Measurements from ENCODE around the gene LYRM2. TPM values are rescaled to one million over a fixed set of nuclear protein-coding genes. Genes with fewer than 3 reads are reported as not detected.
A peak's percentile ranks its signal among the peaks of the same experiment; 100 is the strongest.

The LYRM2 gene
- total and polyA plus RNA-seq, 4 donors = 16.8 to 33.7 (median 22.0) TPM

DNA sequence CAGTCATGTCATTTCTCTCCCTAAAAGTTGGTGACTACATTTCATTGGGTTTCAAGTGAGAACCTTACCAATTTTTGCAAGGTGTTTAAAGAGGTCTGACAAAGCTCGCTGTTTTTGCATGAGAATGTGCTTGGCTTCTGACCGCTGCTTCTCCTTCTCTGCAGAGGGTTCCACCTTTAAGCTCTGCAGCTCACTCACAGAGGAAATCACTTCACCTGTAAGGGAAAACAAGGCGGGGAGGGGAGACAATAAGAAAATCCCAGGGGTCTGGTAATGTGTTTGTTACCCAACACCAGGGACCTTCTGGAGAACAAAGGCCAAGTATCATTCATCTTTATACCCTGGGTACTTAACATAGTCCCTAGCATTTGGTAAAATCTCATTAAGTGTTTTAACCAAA, 40.0 kb upstream of the LYRM2 start:
- no peak overlapping the region for H3K4me3 ChIP-seq (ENCODE audit: low read length in 2 of 2)
- DNase-seq = no peak
- WGBS, 2 donors = 94 to 97% methylated on average over 3 of the region's 3 CpGs
- no peaks in the 10 kb centered on the region for H3K27me3 ChIP-seq (ENCODE audit: control insufficient read depth in 1 of 2, insufficient read depth in 2 of 2, low read length in 1 of 2)
- no peak overlapping the region for H3K27ac ChIP-seq (ENCODE audit: low read depth in 1 of 2, low read length in 2 of 2)
- H3K9me3 ChIP-seq (ENCODE audit: control insufficient read depth, low read length) = no peaks in the 10 kb centered on the region
- H3K36me3 ChIP-seq (ENCODE audit: control insufficient read depth in 1 of 2, insufficient read depth in 2 of 2, low read length in 1 of 2) = peaks cover 0 to 9% of the 10 kb centered on the region in 2 donors
- intact Hi-C loops (cut with DNase I) = no loop called here
- peaks cover 0 to 2% of the 10 kb centered on the region in 2 donors for H3K4me1 ChIP-seq (ENCODE audit: control insufficient read depth in 1 of 2, insufficient read depth in 2 of 2, low read length in 2 of 2)
- no peak for ATAC-seq (ENCODE audit: low FRiP score)

DNA sequence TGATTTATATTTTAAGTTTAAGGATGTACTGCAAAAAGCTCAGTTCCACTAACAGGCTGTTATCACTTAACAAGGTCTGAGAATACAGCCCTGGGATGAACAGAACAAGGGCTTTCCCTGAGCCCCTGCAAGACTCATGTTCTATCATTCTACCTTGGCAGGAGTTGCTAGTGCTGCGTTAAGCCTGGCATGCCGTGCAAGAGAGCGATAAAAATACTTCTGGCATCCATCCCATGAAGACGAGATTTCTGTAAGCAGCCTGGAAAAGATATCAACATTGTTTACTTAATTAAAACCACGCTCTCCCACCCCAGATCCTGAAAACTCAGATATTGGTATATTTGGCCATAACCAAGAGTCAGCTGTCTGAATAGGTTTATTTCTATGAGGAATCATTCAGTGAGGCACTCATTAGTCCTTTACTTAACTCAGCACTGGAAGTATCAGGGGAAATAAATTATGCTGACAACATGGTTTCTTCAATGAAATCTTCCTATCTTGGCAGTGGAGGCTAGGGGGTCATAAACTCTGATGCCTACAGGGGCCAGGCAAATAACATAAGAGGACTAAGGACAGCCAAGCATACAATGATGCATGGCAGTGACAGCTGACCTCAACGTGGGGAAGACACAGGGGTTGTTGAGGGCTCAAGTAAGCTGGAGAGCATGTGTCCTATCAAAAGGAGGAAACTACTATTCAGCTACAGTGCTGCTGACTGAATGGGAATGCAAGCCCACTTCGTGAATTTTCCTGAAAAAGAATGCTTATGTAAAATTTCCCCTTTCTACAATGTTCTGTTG, 37.6 kb upstream of the LYRM2 start:
- 15 to 23% methylated on average over 7 of the region's 7 CpGs for WGBS, 2 donors
- no peak for ATAC-seq (ENCODE audit: low FRiP score)
- no peaks in the 10 kb centered on the region for H3K27me3 ChIP-seq (ENCODE audit: control insufficient read depth in 1 of 2, insufficient read depth in 2 of 2, low read length in 1 of 2)
- intact Hi-C loops (cut with DNase I) = no loop called here
- peaks cover 0 to 2% of the 10 kb centered on the region in 2 donors for H3K4me1 ChIP-seq (ENCODE audit: control insufficient read depth in 1 of 2, insufficient read depth in 2 of 2, low read length in 2 of 2)
- H3K27ac ChIP-seq (ENCODE audit: low read depth in 1 of 2, low read length in 2 of 2) = no peak overlapping the region
- peaks cover 0 to 10% of the 10 kb centered on the region in 2 donors for H3K36me3 ChIP-seq (ENCODE audit: control insufficient read depth in 1 of 2, insufficient read depth in 2 of 2, low read length in 1 of 2)
- H3K4me3 ChIP-seq (ENCODE audit: low read length in 2 of 2) = no peak overlapping the region
- H3K9me3 ChIP-seq (ENCODE audit: control insufficient read depth, low read length) = no peaks in the 10 kb centered on the region
- DNase-seq = no peak

DNA sequence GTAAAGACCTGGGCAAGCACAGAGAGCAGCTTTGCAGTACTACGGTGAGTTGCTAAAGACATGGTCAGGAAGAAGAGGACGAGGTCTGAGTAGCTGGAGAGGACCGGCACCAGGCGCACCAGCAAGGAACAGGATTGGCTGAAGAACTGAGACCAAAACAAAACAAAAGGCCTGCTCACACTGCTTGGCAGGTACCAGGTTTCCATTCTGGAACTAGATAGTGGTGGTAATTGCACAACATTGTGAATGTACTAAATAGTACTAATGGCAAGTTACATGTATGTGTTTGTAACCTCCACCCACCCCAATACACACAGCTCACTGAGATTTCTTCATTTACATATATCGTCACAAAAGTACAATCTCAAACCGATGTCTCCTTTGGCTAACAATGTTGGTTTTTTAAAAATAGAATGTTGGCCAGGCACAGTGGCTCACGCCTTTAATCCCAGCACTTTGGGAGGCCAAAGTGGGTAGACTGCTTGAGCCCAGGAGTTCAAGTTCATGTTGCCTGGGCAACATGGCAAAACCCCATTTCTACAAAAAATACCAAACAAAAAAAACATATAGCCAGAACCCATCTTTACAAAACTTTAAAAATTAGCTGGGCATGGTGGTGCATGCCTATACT, 32.5 kb upstream of the LYRM2 start:
- 18 to 25% methylated on average over 7 of the region's 7 CpGs for WGBS, 2 donors
- intact Hi-C loops (cut with DNase I) = no loop called here
- ATAC-seq (ENCODE audit: low FRiP score) = no peak

GRCh38 chr6:89669002-89669401, 30.5 kb upstream of the LYRM2 start:
- intact Hi-C loops (cut with DNase I) = no loop called here

More for the DNA sequence above, 32.5 kb upstream of the LYRM2 start:
- H3K4me3 ChIP-seq (ENCODE audit: low read length in 2 of 2) = no peak overlapping the region
- H3K4me1 ChIP-seq (ENCODE audit: control insufficient read depth in 1 of 2, insufficient read depth in 2 of 2, low read length in 2 of 2) = peaks cover 0 to 5% of the 10 kb centered on the region in 2 donors
- H3K36me3 ChIP-seq (ENCODE audit: control insufficient read depth in 1 of 2, insufficient read depth in 2 of 2, low read length in 1 of 2) = peaks cover 0 to 8% of the 10 kb centered on the region in 2 donors
- H3K27me3 ChIP-seq (ENCODE audit: control insufficient read depth in 1 of 2, insufficient read depth in 2 of 2, low read length in 1 of 2) = no peaks in the 10 kb centered on the region
- no peak for DNase-seq
- H3K9me3 ChIP-seq (ENCODE audit: control insufficient read depth, low read length) = no peaks in the 10 kb centered on the region
- peak overlapping the region; percentile 1 to 64 for H3K27ac ChIP-seq (ENCODE audit: low read depth in 1 of 2, low read length in 2 of 2)

DNA sequence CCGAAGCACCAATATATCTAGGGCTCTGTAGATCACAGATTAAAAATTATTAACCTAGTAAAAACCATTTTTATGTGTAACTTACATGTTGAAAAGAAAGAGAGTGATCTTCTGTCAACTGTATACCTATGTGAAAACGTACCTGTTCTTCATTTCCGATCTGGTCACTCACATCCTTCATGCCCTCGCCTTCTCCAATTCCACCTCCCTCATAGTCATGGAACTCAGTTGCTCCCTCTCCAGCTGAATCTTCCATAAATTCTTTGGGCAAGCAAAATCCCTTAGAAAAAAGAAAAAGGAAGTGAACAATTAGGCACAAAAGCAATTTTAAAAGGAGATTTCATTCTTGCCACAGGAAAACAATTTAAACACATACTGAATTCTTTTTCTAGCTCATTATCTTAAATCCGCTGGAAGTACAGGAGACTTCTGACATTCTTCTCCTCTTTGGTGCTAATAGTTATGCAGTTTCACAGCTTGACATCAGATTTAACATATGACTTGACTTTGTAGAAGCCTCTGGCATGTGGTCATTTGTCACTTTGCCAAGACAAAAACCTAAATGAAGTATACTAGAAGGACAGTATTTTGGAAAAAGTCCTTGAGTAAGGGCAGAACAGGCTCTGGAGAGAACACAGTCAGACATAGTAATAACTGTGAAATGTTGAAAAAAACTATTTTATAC, 29.5 kb upstream of the LYRM2 start:
- no peaks in the 10 kb centered on the region for H3K9me3 ChIP-seq (ENCODE audit: control insufficient read depth, low read length)
- no peak overlapping the region for H3K27ac ChIP-seq (ENCODE audit: low read depth in 1 of 2, low read length in 2 of 2)
- no peak overlapping the region for H3K4me3 ChIP-seq (ENCODE audit: low read length in 2 of 2)
- DNase-seq = no peak
- H3K36me3 ChIP-seq (ENCODE audit: control insufficient read depth in 1 of 2, insufficient read depth in 2 of 2, low read length in 1 of 2) = peaks cover 0 to 3% of the 10 kb centered on the region in 2 donors
- intact Hi-C loops (cut with DNase I) = no loop called here
- H3K4me1 ChIP-seq (ENCODE audit: control insufficient read depth in 1 of 2, insufficient read depth in 2 of 2, low read length in 2 of 2) = peaks cover 0 to 4% of the 10 kb centered on the region in 2 donors
- H3K27me3 ChIP-seq (ENCODE audit: control insufficient read depth in 1 of 2, insufficient read depth in 2 of 2, low read length in 1 of 2) = no peaks in the 10 kb centered on the region
- 48 to 57% methylated on average over 5 of the region's 5 CpGs for WGBS, 2 donors
- no peak for ATAC-seq (ENCODE audit: low FRiP score)

More at GRCh38 chr6:89669002-89669401, 30.5 kb upstream of the LYRM2 start:
- Histone ChIP-seq H3K4me1 (ENCODE audit: control insufficient read depth in 1 of 2, insufficient read depth in 2 of 2, low read length in 2 of 2) (peaks cover 0 to 4% of the 10 kb centered on the region in 2 donors), H3K27ac (ENCODE audit: low read depth in 1 of 2, low read length in 2 of 2) (peak overlapping the region in 1 of 2 donors; percentile 32), H3K36me3 (ENCODE audit: control insufficient read depth in 1 of 2, insufficient read depth in 2 of 2, low read length in 1 of 2) (peaks cover 0 to 4% of the 10 kb centered on the region in 2 donors), H3K9me3 (ENCODE audit: control insufficient read depth, low read length) (no peaks in the 10 kb centered on the region), H3K27me3 (ENCODE audit: control insufficient read depth in 1 of 2, insufficient read depth in 2 of 2, low read length in 1 of 2) (no peaks in the 10 kb centered on the region), H3K4me3 (ENCODE audit: low read length in 2 of 2) (no peak overlapping the region)
- DNase-seq (no peak), ATAC-seq (ENCODE audit: low FRiP score) (no peak)
- 6 to 8% methylated on average over 6 of the region's 6 CpGs for WGBS, 2 donors

DNA sequence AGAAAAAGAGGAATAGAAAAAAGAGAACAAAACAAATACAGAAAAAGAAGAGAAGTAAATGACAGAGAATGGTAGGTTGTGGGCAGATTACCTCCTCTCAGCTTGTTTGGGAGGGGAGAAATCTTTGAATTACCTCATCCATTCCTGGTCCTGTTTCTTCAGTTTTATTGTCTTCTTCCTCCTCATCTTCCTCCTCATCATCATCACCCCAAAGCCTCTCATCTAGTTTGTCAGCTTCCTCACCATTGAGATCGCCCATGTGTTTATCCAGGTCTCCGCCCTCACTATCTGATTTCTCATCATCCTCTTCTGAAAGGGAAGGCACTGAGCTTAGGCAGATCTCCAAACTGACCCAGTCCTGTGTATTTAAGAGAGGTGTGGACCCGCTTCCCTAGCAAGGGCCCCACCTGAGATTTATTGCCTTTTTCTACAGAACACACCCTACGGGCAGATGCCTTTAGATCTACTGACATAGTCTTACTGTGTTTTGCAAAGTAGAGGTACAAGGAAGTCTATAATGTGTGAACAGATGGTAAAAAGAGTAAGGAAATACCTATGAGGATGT, 24.2 kb upstream of the LYRM2 start:
- 89 to 97% methylated on average over 4 of the region's 4 CpGs for WGBS, 2 donors
- DNase-seq = no peak
- Histone ChIP-seq H3K36me3 (ENCODE audit: control insufficient read depth in 1 of 2, insufficient read depth in 2 of 2, low read length in 1 of 2) (peaks cover 10 to 11% of the 10 kb centered on the region in 2 donors), H3K4me3 (ENCODE audit: low read length in 2 of 2) (no peak overlapping the region), H3K27ac (ENCODE audit: low read depth in 1 of 2, low read length in 2 of 2) (no peak overlapping the region), H3K27me3 (ENCODE audit: control insufficient read depth in 1 of 2, insufficient read depth in 2 of 2, low read length in 1 of 2) (no peaks in the 10 kb centered on the region), H3K9me3 (ENCODE audit: control insufficient read depth, low read length) (no peaks in the 10 kb centered on the region), H3K4me1 (ENCODE audit: control insufficient read depth in 1 of 2, insufficient read depth in 2 of 2, low read length in 2 of 2) (no peaks in the 10 kb centered on the region)
- intact Hi-C loops (cut with DNase I) = no loop called here
- ATAC-seq (ENCODE audit: low FRiP score) = no peak

- Histone ChIP-seq H3K4me1 (ENCODE audit: control insufficient read depth in 1 of 2, insufficient read depth in 2 of 2, low read length in 2 of 2) (no peaks in the 10 kb centered on the region), H3K4me3 (ENCODE audit: low read length in 2 of 2) (no peak overlapping the region), H3K27ac (ENCODE audit: low read depth in 1 of 2, low read length in 2 of 2) (no peak overlapping the region), H3K9me3 (ENCODE audit: control insufficient read depth, low read length) (no peaks in the 10 kb centered on the region), H3K36me3 (ENCODE audit: control insufficient read depth in 1 of 2, insufficient read depth in 2 of 2, low read length in 1 of 2) (peaks cover 11 to 12% of the 10 kb centered on the region in 2 donors), H3K27me3 (ENCODE audit: control insufficient read depth in 1 of 2, insufficient read depth in 2 of 2, low read length in 1 of 2) (no peaks in the 10 kb centered on the region)
- DNase-seq (no peak), ATAC-seq (ENCODE audit: low FRiP score) (no peak)
- 36 to 54% methylated on average over 1 of the region's 1 CpG for WGBS, 2 donors
- intact Hi-C loops (cut with DNase I) = no loop called here
Observed at GRCh38 chr6:89661559-89661958, 23.0 kb upstream of the LYRM2 start.

DNA sequence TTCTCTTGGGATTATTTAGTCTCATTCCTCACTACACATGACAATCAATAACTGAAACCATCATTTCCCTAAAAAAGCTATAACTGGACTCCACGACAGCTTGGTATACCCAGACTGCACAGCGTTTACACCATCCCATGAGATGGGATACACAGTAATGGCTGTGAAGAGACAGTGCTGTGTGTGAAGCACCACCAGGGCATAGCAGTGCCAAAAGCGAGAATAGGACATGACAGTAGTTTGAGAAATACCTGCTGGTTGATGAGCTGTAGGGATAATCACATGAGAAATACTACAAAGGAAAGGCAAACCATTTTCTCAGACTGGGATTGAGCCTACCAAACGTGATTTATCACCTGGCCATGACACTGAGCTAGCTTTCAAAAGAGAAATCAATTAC, 22.4 kb upstream of the LYRM2 start:
- no peaks in the 10 kb centered on the region for H3K27me3 ChIP-seq (ENCODE audit: control insufficient read depth in 1 of 2, insufficient read depth in 2 of 2, low read length in 1 of 2)
- no peak overlapping the region for H3K4me3 ChIP-seq (ENCODE audit: low read length in 2 of 2)
- H3K4me1 ChIP-seq (ENCODE audit: control insufficient read depth in 1 of 2, insufficient read depth in 2 of 2, low read length in 2 of 2) = no peaks in the 10 kb centered on the region
- DNase-seq (no peak), ATAC-seq (ENCODE audit: low FRiP score) (no peak)
- WGBS, 2 donors = 86 to 91% methylated on average over 4 of the region's 4 CpGs
- H3K36me3 ChIP-seq (ENCODE audit: control insufficient read depth in 1 of 2, insufficient read depth in 2 of 2, low read length in 1 of 2) = peaks cover 11 to 12% of the 10 kb centered on the region in 2 donors
- intact Hi-C loops (cut with DNase I) = no loop called here
- no peaks in the 10 kb centered on the region for H3K9me3 ChIP-seq (ENCODE audit: control insufficient read depth, low read length)
- no peak overlapping the region for H3K27ac ChIP-seq (ENCODE audit: low read depth in 1 of 2, low read length in 2 of 2)

All from aorta (tissue), 5 donors.